Endothelial cell of umbilical vein (primary cell): ENCODE measurements around the gene DCAF4. TPM values are rescaled to one million over a fixed set of nuclear protein-coding genes. Genes with fewer than 3 reads are reported as not detected.

Experiments used
- BruUV-seq: library from RNA; stranded (reverse); fragments of 400-500 nt; replicated peaks from 2 replicates; lab custom pipeline; 2021; lab: Mats Ljungman, UMichigan
- CTCF ChIA-PET: fragments of 300-600, 350-600 bp; sonication (Branson Sonifier 250); formaldehyde crosslinking; loops from one replicate; lab custom pipeline; 2021; ENCODE audit warnings: antibody characterized with exemption, inconsistent platforms; lab: Charles Lee
- POLR2A ChIA-PET: fragments of 300-600, 350-600 bp; sonication (Branson Sonifier 250); formaldehyde crosslinking; loops from one replicate; lab custom pipeline; 2021; ENCODE audit warnings: antibody characterized with exemption, inconsistent platforms; lab: Charles Lee
- DNase-seq: peaks from one replicate; pipeline ENCODE4 v3.0.0-alpha.2; 2011; ENCODE audit warnings: low read depth, low spot score
- FAIRE-seq: peaks from 2 replicates; lab custom pipeline; 2011; peaks lifted over from hg19 to GRCh38; lab: Jason Lieb, UNC
- H2AFZ ChIP-seq: 2 replicates; pipeline ENCODE4 v1.6.0; 2012; ENCODE audit warnings: low read depth, low read length, control low read depth, inconsistent platforms
- H3K27ac ChIP-seq: 2 replicates; pipeline ENCODE4 v1.5.1; 2011; ENCODE audit warnings: low read depth, mild to moderate bottlenecking, control low read depth, low read length, moderate library complexity; ENCODE audit not compliant: insufficient read depth
- H3K27me3 ChIP-seq, 2 experiments: 2 replicates each; pipeline versions ENCODE4 v1.6.0 to v1.6.1; 2011; ENCODE audit warnings: low read length in 2 of 2, mixed read lengths in 1 of 2; ENCODE audit not compliant: control insufficient read depth in 2 of 2, insufficient read depth in 2 of 2
- H3K36me3 ChIP-seq, 2 experiments: 2 replicates in 1 of 2; 3 replicates in 1 of 2; pipeline ENCODE4 v1.5.1; 2011; ENCODE audit warnings: low read length in 2 of 2, mild to moderate bottlenecking in 1 of 2, moderate library complexity in 1 of 2; ENCODE audit not compliant: control insufficient read depth in 2 of 2, insufficient read depth in 2 of 2; ENCODE audit errors: extremely low read depth in 1 of 2
- H3K4me1 ChIP-seq: 3 replicates; pipeline ENCODE4 v1.5.1; 2011; ENCODE audit warnings: mild to moderate bottlenecking, low read length; ENCODE audit not compliant: control insufficient read depth, insufficient read depth; ENCODE audit errors: extremely low read depth
- H3K4me2 ChIP-seq: 2 replicates; pipeline ENCODE4 v1.6.1; 2011; ENCODE audit warnings: low read length, control low read depth, mixed read lengths; ENCODE audit not compliant: insufficient read depth
- H3K4me3 ChIP-seq, 3 experiments: fragments of 200-600 bp in 1 of 3; sonication (generic), shearing (Covaris generic) in 1 of 3; replicated peaks in 1 of 3; 2 replicates each; pipeline ENCODE4 v1.5.1; 2011 to 2016; ENCODE audit warnings: control low read depth in 3 of 3, low read length in 3 of 3, mild to moderate bottlenecking in 2 of 3, inconsistent platforms in 1 of 3, low read depth in 1 of 3, moderate library complexity in 1 of 3; ENCODE audit not compliant: insufficient read depth in 1 of 3
- H3K79me2 ChIP-seq: 2 replicates; pipeline ENCODE4 v1.6.0; 2012; ENCODE audit warnings: low read length, inconsistent platforms; ENCODE audit not compliant: control insufficient read depth, insufficient read depth
- H3K9ac ChIP-seq: replicated peaks from 2 replicates; pipeline ENCODE3; 2011; ENCODE audit warnings: low read length, control low read depth; ENCODE audit not compliant: insufficient read depth; ENCODE audit errors: extremely low read depth
- H3K9me1 ChIP-seq: replicated peaks from 3 replicates; pipeline ENCODE4 v1.6.0; 2011; ENCODE audit warnings: mild to moderate bottlenecking, low read length; ENCODE audit not compliant: control insufficient read depth, insufficient read depth; ENCODE audit errors: extremely low read depth
- H3K9me3 ChIP-seq: replicated peaks from 2 replicates; pipeline ENCODE4 v1.5.1; 2012; ENCODE audit warnings: low read length, inconsistent platforms; ENCODE audit not compliant: control insufficient read depth, insufficient read depth
- H4K20me1 ChIP-seq: replicated peaks from 2 replicates; pipeline ENCODE3; 2011; ENCODE audit warnings: mild to moderate bottlenecking, low read length; ENCODE audit not compliant: control insufficient read depth, insufficient read depth; ENCODE audit errors: extremely low read depth
- CTCF ChIP-seq, 2 donors: IDR thresholded peaks; 1 replicate in 1 of 2; 2 replicates in 1 of 2; pipeline ENCODE4 v1.5.1; 2011; ENCODE audit warnings: low read length in 2 of 2, mild to moderate bottlenecking in 2 of 2, moderate library complexity in 2 of 2, control low read depth in 1 of 2, inconsistent platforms in 1 of 2, low read depth in 1 of 2; ENCODE audit not compliant: insufficient read depth in 1 of 2; ENCODE audit errors: extremely low read depth in 1 of 2
- EZH2 ChIP-seq: IDR thresholded peaks from 2 replicates; pipeline ENCODE4 v1.6.1; 2012; ENCODE audit warnings: borderline replicate concordance, low read depth, mild to moderate bottlenecking, moderate library complexity, low read length, inconsistent platforms; ENCODE audit not compliant: severe bottlenecking
- FOS ChIP-seq: IDR thresholded peaks from 2 replicates; pipeline ENCODE4 v1.6.1; 2011; ENCODE audit warnings: mild to moderate bottlenecking, low read length, moderate library complexity, borderline replicate concordance; ENCODE audit not compliant: insufficient read depth
- GATA2 ChIP-seq: IDR thresholded peaks from 2 replicates; pipeline ENCODE4 v1.7.0; 2011; ENCODE audit warnings: low read depth, mild to moderate bottlenecking, moderate library complexity, mixed read lengths, low read length; ENCODE audit not compliant: insufficient read length, insufficient read depth
- JUN ChIP-seq: IDR thresholded peaks from 2 replicates; pipeline ENCODE4 v1.6.1; 2011; ENCODE audit warnings: borderline replicate concordance, low read depth; ENCODE audit not compliant: insufficient read length, insufficient read depth
- MAX ChIP-seq: IDR thresholded peaks from 2 replicates; pipeline ENCODE4 v1.6.1; 2011; ENCODE audit not compliant: insufficient read depth, insufficient read length
- MYC ChIP-seq: IDR thresholded peaks from one replicate; pipeline ENCODE4 v1.6.1; 2011; ENCODE audit warnings: mild to moderate bottlenecking, low read depth, low read length
- POLR2A ChIP-seq: IDR thresholded peaks from 2 replicates; pipeline ENCODE4 v1.6.1; 2012; ENCODE audit warnings: low read depth, mild to moderate bottlenecking, control low read depth, low read length
- POLR2AphosphoS5 ChIP-seq: IDR thresholded peaks from 2 replicates; pipeline ENCODE4 v1.6.1; 2012; ENCODE audit warnings: low read depth, mild to moderate bottlenecking, control low read depth, low read length, moderate library complexity; ENCODE audit not compliant: insufficient read depth
- dilution Hi-C: fragments of 300-500 bp; cut with MboI; formaldehyde crosslinking; loops from one replicate; pipeline ENCODE4 v1.15.0; 2019; ENCODE audit warnings: low sequenced_read_pairs; ENCODE audit not compliant: extremely low pct_ligation_motif_present
- intact Hi-C: fragments of 100-400 bp; cut with micrococcal nuclease; formaldehyde crosslinking; loops from one replicate; pipeline ENCODE4 v1.10.0; 2022
- polyA plus RNA-seq, 4 experiments: library from polyadenylated mRNA; depleted of rRNA in 3 of 4; stranded (reverse) in 3 of 4; unstranded in 1 of 4; fragments of >200 nt; gene quantifications; 2 replicates each; pipeline versions ENCODE4 v1.2.1 to v1.2.3, GENCODE V29; 2011 to 2012; ENCODE audit warnings: missing spikeins in 1 of 4
- total RNA-seq: library from RNA; stranded (reverse); gene quantifications from 2 replicates; pipeline ENCODE4 v1.2.3, GENCODE V29; 2021

Gene DCAF4
- total and polyA plus RNA-seq, 2 donors (not counting 3 experiments of a cell fraction or from before 2014, with no cell fraction given), result 8.6 to 15.8 TPM

- H3K9ac ChIP-seq, result no peak overlapping the region
- DNase-seq (no peak), FAIRE-seq (no peak)
- H3K27ac ChIP-seq, result no peak overlapping the region
- H4K20me1 ChIP-seq, result no peaks in the 10 kb centered on the region
- ChIA-PET POLR2A (no interaction called here), CTCF (interaction anchor here (1.7 kb wide), 1 partner anchor 460 kb away, joined by 5 read pairs; no protein-coding TSS in a partner anchor)
- intact Hi-C loops, result no loop called here
- dilution Hi-C loops, result no loop called here
- TF ChIP-seq JUN, result no peak
- TF ChIP-seq MYC, result no peak
- no peak for TF ChIP-seq POLR2A
- TF ChIP-seq EZH2, result no peak
- TF ChIP-seq FOS, result no peak
- TF ChIP-seq POLR2AphosphoS5, result no peak
- no peak for TF ChIP-seq GATA2
- TF ChIP-seq MAX, result no peak
- no peak for TF ChIP-seq CTCF (IDR thresholded peaks at IDR 0.05; ENCODE audit: extremely low read depth in 1 of 2, insufficient read depth in 1 of 2, low read depth in 1 of 2, low read length in 2 of 2)
- no peaks in the 10 kb centered on the region for H3K9me1 ChIP-seq
- peaks cover 17 to 45% of the 10 kb centered on the region in 2 experiments for H3K36me3 ChIP-seq
- no peaks in the 10 kb centered on the region for H3K79me2 ChIP-seq
- H3K27me3 ChIP-seq, result no peaks in the 10 kb centered on the region
- H2AFZ ChIP-seq, result no peak overlapping the region
- BruUV-seq, result no TSS peak
- H3K4me1 ChIP-seq, result no peaks in the 10 kb centered on the region
- H3K4me2 ChIP-seq, result no peak overlapping the region
- H3K4me3 ChIP-seq, result no peak overlapping the region
- no peaks in the 10 kb centered on the region for H3K9me3 ChIP-seq
Measured at GRCh38 chr14:72974661-72975060, 48.4 kb downstream of the DCAF4 start.
